ENCODE measurements around the gene TUBB.

TUBB gene

GRCh38 chr6:30768634-30769087 lies 48.5 kb downstream of the TUBB start:
- Histone ChIP-seq H4K20me1 (ENCODE audit: insufficient read depth, low read length, poor library complexity, severe bottlenecking) (no peaks in the 10 kb centered on the region), H3K9ac (ENCODE audit: low read depth, low read length, poor library complexity, severe bottlenecking) (no peak overlapping the region), H3K79me2 (ENCODE audit: insufficient read depth, low read length) (no peaks in the 10 kb centered on the region), H3K27me3 (ENCODE audit: insufficient read depth, low read length, poor library complexity, severe bottlenecking) (no peaks in the 10 kb centered on the region), H3K9me3 (ENCODE audit: insufficient read depth, low read depth, low read length) (no peaks in the 10 kb centered on the region), H3K4me1 (ENCODE audit: insufficient read depth, low read length, poor library complexity, severe bottlenecking) (peaks cover 28% of the 10 kb centered on the region), H3K4me2 (ENCODE audit: low read depth, low read length, poor library complexity, severe bottlenecking) (peak overlapping the region; percentile 66), H3K4me3 (ENCODE audit: low read length, poor library complexity, severe bottlenecking) (peak overlapping the region; percentile 17), H3K36me3 (ENCODE audit: insufficient read depth, low read length) (no peaks in the 10 kb centered on the region), H3K9me2 (replicated peaks; ENCODE audit: low read depth, low read length) (no peaks in the 10 kb centered on the region), H2AFZ (ENCODE audit: low read length) (no peak overlapping the region), H3F3A (ENCODE audit: low read depth) (no peaks in the 10 kb centered on the region)
- no peak for TF ChIP-seq CTCF (conservative IDR thresholded peaks at IDR 0.05; ENCODE audit: low read length)

GRCh38 chr6:30769088-30769852 lies 49.1 kb downstream of the TUBB start:
- Histone ChIP-seq H3K9me2 (replicated peaks; ENCODE audit: low read depth, low read length) (no peaks in the 10 kb centered on the region), H3F3A (ENCODE audit: low read depth) (no peaks in the 10 kb centered on the region), H3K27me3 (ENCODE audit: insufficient read depth, low read length, poor library complexity, severe bottlenecking) (no peaks in the 10 kb centered on the region), H3K4me1 (ENCODE audit: insufficient read depth, low read length, poor library complexity, severe bottlenecking) (peaks cover 22% of the 10 kb centered on the region), H3K9me3 (ENCODE audit: insufficient read depth, low read depth, low read length) (no peaks in the 10 kb centered on the region), H3K79me2 (ENCODE audit: insufficient read depth, low read length) (no peaks in the 10 kb centered on the region), H4K20me1 (ENCODE audit: insufficient read depth, low read length, poor library complexity, severe bottlenecking) (no peaks in the 10 kb centered on the region), H3K4me2 (ENCODE audit: low read depth, low read length, poor library complexity, severe bottlenecking) (peak overlapping the region; percentile 66), H3K4me3 (ENCODE audit: low read length, poor library complexity, severe bottlenecking) (peak overlapping the region; percentile 17), H3K36me3 (ENCODE audit: insufficient read depth, low read length) (no peaks in the 10 kb centered on the region), H3K9ac (ENCODE audit: low read depth, low read length, poor library complexity, severe bottlenecking) (no peak overlapping the region), H2AFZ (ENCODE audit: low read length) (no peak overlapping the region)
- TF ChIP-seq EZH2phosphoT487 (IDR thresholded peaks at IDR 0.05; ENCODE audit: borderline replicate concordance) = no peak
- TF ChIP-seq CTCF (conservative IDR thresholded peaks at IDR 0.05; ENCODE audit: low read length) = no peak

GRCh38 chr6:30769853-30770524 lies 49.8 kb downstream of the TUBB start:
- Histone ChIP-seq H3K9me3 (ENCODE audit: insufficient read depth, low read depth, low read length) (no peaks in the 10 kb centered on the region), H3K4me1 (ENCODE audit: insufficient read depth, low read length, poor library complexity, severe bottlenecking) (peaks cover 20% of the 10 kb centered on the region), H2AFZ (ENCODE audit: low read length) (no peak overlapping the region), H3K36me3 (ENCODE audit: insufficient read depth, low read length) (no peaks in the 10 kb centered on the region), H3K4me3 (ENCODE audit: low read length, poor library complexity, severe bottlenecking) (no peak overlapping the region), H3K9me2 (replicated peaks; ENCODE audit: low read depth, low read length) (no peaks in the 10 kb centered on the region), H3K9ac (ENCODE audit: low read depth, low read length, poor library complexity, severe bottlenecking) (no peak overlapping the region), H3K4me2 (ENCODE audit: low read depth, low read length, poor library complexity, severe bottlenecking) (peak overlapping the region; percentile 66), H3K27me3 (ENCODE audit: insufficient read depth, low read length, poor library complexity, severe bottlenecking) (no peaks in the 10 kb centered on the region), H3K79me2 (ENCODE audit: insufficient read depth, low read length) (no peaks in the 10 kb centered on the region), H3F3A (ENCODE audit: low read depth) (no peaks in the 10 kb centered on the region), H4K20me1 (ENCODE audit: insufficient read depth, low read length, poor library complexity, severe bottlenecking) (no peaks in the 10 kb centered on the region)
- TF ChIP-seq CTCF (conservative IDR thresholded peaks at IDR 0.05; ENCODE audit: low read length) = no peak
- no peak for TF ChIP-seq EZH2phosphoT487 (IDR thresholded peaks at IDR 0.05; ENCODE audit: borderline replicate concordance)

Data from Loucy (cell line).